ENCODE measurements around the gene SUPT3H. TPM values are rescaled to one million over a fixed set of nuclear protein-coding genes. Genes with fewer than 3 reads are reported as not detected.

Gene SUPT3H
- total and polyA plus RNA-seq, 2 of the 8 experiments (the other 6 are each of a cell fraction or from before 2014, with no cell fraction given) = 18.8 to 23.0 TPM

DNA sequence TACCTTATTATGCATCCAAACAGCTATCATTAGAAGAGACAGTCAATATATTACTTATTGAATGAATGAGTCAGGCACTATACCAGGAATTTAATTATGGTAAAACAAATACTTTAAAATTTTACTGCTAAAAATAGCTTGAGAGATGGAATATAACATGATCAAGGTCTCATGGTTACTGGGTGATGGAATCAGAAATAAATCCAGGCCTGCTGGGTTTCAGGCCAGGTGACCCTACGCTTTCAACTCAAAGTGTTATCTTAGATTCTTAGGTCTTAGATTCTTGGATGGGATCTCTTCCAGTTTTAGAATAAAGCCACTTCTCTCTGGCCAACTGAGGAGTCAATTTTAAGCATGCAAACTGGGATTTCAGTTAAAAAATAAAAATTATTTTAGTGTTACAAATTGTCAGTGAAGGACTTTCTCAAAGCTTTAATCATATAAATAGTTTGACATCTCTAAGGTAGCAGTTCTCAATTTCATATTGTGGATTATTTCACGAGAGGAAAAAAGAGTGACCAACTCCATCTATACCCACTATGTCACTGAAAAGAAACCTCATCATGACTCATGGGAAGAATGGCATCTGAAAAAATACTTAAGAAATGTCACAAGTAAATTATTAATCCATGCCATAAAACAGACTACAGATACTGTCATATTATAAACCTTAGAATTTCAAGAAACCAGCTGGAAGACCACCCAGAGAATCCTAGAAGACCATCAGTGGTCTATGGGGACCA lies 333.1 kb downstream of the SUPT3H start:
- Histone ChIP-seq H3K36me3 (ENCODE audit: control insufficient read depth in 2 of 4, insufficient read depth in 4 of 4, low read length in 3 of 4) (no peaks in the 10 kb centered on the region), H3K4me3 (ENCODE audit: extremely low read depth in 1 of 4, insufficient read depth in 2 of 4, low read depth in 3 of 4, low read length in 4 of 4) (no peak overlapping the region), H3K18ac (ENCODE audit: extremely low read depth, low read length) (no peak overlapping the region), H3K23me2 (ENCODE audit: low read depth, low read length) (no peaks in the 10 kb centered on the region), H2BK120ac (replicated peaks; ENCODE audit: low read depth, low read length) (no peak overlapping the region), H3K14ac (ENCODE audit: insufficient read length) (no peak overlapping the region), H3K79me2 (ENCODE audit: control insufficient read depth in 1 of 2, insufficient read depth in 2 of 2, low read length in 2 of 2) (no peaks in the 10 kb centered on the region), H3K4me2 (ENCODE audit: insufficient read depth in 1 of 2, low read depth in 2 of 2, low read length in 2 of 2) (no peak overlapping the region), H4K20me1 (replicated peaks in 1 of 2; ENCODE audit: control insufficient read depth in 1 of 2, insufficient read depth in 2 of 2, low read length in 2 of 2) (no peaks in the 10 kb centered on the region), H3K27me3 (replicated peaks in 1 of 4; ENCODE audit: control insufficient read depth in 3 of 4, extremely low read depth in 1 of 4, insufficient read depth in 3 of 4, low read length in 3 of 4) (no peaks in the 10 kb centered on the region), H3K56ac (replicated peaks; ENCODE audit: insufficient read length, low read depth, low read length) (no peak overlapping the region), H3K79me1 (ENCODE audit: low read depth, low read length) (no peaks in the 10 kb centered on the region), H4K8ac (ENCODE audit: extremely low read depth, insufficient read depth, low read length) (no peak overlapping the region), H3K27ac (ENCODE audit: low read depth, low read length) (no peak overlapping the region), H3K23ac (ENCODE audit: insufficient read length) (no peak overlapping the region), H3K9ac (replicated peaks in 1 of 4; ENCODE audit: extremely low read depth in 1 of 4, low read depth in 3 of 4, low read length in 3 of 4) (no peak overlapping the region), H3K4ac (replicated peaks; ENCODE audit: insufficient read length, low read depth, low read length) (no peak overlapping the region), H2BK5ac (ENCODE audit: low read depth, low read length) (no peak overlapping the region), H2BK12ac (ENCODE audit: low read depth, low read length) (no peak overlapping the region), H2BK15ac (ENCODE audit: low read length) (no peak overlapping the region), H4K5ac (ENCODE audit: insufficient read length, low read depth, low read length) (no peak overlapping the region), H2AFZ (ENCODE audit: low read length) (no peak overlapping the region), H2BK20ac (ENCODE audit: low read length) (no peak overlapping the region), H3K4me1 (replicated peaks in 1 of 4; ENCODE audit: control insufficient read depth in 3 of 4, insufficient read depth in 4 of 4, low read length in 3 of 4) (no peaks in the 10 kb centered on the region; a peak in 1 of 7 replicates), H4K91ac (replicated peaks; ENCODE audit: insufficient read length, low read length) (no peak overlapping the region), H3K9me3 (ENCODE audit: insufficient read depth in 2 of 2, low read depth in 1 of 2, low read length in 1 of 2) (no peaks in the 10 kb centered on the region), H2AK5ac (ENCODE audit: low read depth, low read length) (no peak overlapping the region)
- 91% methylated on average over 2 of the region's 2 CpGs; no CpG with 5 or more reads in 1 of the 2 experiments for WGBS, 2 experiments (ENCODE audit: extremely low coverage in 1 of 2, insufficient coverage in 1 of 2, insufficient read length in 1 of 2, insufficient replicate concordance in 2 of 2, low coverage in 1 of 2, low lambda C conversion rate in 2 of 2, missing lambda C conversion rate in 1 of 2)
- no peak for DNase-seq (ENCODE audit: low read depth in 1 of 2, low spot score in 2 of 2)
- TF ChIP-seq, protein P1, sequence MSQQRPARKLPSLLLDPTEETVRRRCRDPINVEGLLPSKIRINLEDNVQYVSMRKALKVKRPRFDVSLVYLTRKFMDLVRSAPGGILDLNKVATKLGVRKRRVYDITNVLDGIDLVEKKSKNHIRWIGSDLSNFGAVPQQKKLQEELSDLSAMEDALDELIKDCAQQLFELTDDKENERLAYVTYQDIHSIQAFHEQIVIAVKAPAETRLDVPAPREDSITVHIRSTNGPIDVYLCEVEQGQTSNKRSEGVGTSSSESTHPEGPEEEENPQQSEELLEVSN (IDR thresholded peaks at IDR 0.05) = no peak
- TF ChIP-seq POLR2A (IDR thresholded peaks at IDR 0.05; ENCODE audit: control extremely low read depth in 1 of 2, low read depth in 2 of 2, low read length in 2 of 2) = no peak
- TF ChIP-seq BACH1 (IDR thresholded peaks at IDR 0.05; ENCODE audit: low read length) = no peak
- TF ChIP-seq ASH2L (IDR thresholded peaks at IDR 0.05; ENCODE audit: low read length) = no peak
- TF ChIP-seq EP300 (IDR thresholded peaks at IDR 0.05; ENCODE audit: borderline replicate concordance in 1 of 2, low read depth in 2 of 2, low read length in 2 of 2) = no peak
- no peak for TF ChIP-seq CBX5 (IDR thresholded peaks at IDR 0.05; ENCODE audit: low read depth, low read length)
- no peak for TF ChIP-seq KDM5A (IDR thresholded peaks at IDR 0.05; ENCODE audit: low read length)
- no peak for TF ChIP-seq CHD1 (IDR thresholded peaks at IDR 0.05; ENCODE audit: low read depth, low read length)
- TF ChIP-seq SIN3A (conservative IDR thresholded peaks at IDR 0.05 in 1 of 2, IDR thresholded peaks at IDR 0.05 in 1 of 2; ENCODE audit: low read depth in 1 of 2, low read length in 2 of 2) = no peak
- no peak for TF ChIP-seq SP1 (IDR thresholded peaks at IDR 0.05; ENCODE audit: low read depth, low read length)
- TF ChIP-seq CREB1 (IDR thresholded peaks at IDR 0.05) = no peak
- no peak for TF ChIP-seq POU5F1 (IDR thresholded peaks at IDR 0.05; ENCODE audit: low read depth, low read length)
- no peak for TF ChIP-seq KDM1A (IDR thresholded peaks at IDR 0.05; ENCODE audit: borderline replicate concordance, low read length)
- no peak for TF ChIP-seq GTF2F1 (IDR thresholded peaks at IDR 0.05; ENCODE audit: borderline replicate concordance, low read depth, low read length)
- ChIA-PET CTCF (ENCODE audit: partially characterized antibody) (interaction anchor here (1.1 kb wide), 2 partner anchors 13 to 389 kb away, joined by 4 to 5 read pairs; no protein-coding TSS in a partner anchor), POLR2A (ENCODE audit: partially characterized antibody) (no interaction called here)
- FAIRE-seq = no peak
